ENCODE results near the gene SELE. TPM values are rescaled to one million over a fixed set of nuclear protein-coding genes. Genes with fewer than 3 reads are reported as not detected.

Gene SELE
- total RNA-seq, 1 donor from 2014 or later = not detected

DNA sequence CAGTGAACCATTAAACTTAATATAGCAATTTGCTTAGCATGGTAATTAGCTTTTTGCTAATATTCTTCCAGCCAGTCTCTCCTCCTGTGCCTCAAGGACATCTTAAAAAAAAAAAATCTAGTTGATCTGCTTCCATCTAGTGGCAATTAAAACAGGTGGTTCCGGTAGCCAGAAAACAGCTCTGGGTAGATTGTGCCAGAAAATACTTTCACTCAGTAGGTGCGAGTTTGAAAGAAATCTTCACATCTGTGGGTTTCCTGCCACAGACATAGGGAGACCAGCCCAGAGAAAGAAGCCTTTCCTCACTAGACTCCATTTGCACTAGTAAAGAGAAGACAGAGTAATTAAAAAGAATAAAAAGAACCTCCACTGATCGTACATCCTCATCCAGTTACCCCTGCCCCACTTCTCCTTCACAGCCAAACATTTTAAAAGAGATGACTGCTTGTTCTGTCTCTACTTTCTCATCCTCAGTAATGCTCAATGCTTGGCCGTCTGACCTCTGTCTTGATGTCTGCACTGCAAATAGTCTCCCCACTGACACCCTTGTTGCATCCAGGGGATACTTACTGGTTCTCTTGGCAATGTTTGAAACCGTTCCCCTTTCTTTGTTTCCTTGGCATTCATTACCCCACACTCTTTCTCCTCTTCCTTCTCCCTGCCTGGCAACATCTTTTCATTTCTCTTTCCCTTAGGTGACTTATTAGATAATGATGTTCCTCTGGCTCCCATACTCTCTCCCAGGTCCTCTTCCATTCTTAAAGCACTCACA lies 39.4 kb downstream of the SELE start:
- H3K4me1 ChIP-seq = no peaks in the 10 kb centered on the region

DNA sequence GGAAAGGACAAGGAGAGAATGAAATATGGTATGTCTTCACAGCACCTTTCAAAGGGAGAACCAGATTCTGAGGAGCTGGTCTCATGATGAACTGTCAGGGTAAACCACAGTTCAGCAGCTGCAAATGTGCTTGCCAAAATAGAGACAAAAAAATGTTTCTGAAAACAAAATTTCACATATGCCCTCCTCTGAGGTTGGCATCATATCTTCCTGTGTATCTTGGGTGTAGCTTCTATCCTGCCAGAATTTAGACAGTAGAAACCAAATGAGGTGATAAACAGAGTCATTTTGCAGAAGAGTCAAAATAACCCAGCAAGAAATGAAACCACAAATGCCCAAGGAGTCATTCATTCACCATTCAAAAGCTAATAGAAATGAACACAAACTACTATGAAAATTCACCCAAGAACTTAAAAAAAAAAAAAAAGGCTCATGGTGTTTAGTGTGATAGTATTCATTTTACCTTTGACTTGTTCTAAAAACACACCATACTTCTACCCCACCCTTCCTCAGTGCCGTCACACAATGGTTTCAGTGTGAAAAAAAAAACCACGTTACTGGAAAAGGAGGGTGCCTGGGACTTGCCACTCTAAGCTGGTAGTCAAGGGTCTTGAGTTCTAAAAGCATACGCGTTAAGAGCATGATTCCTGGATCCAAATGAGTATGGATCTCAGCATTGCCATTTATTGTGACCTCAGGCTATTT lies 41.0 kb downstream of the SELE start:
- no peak overlapping the region for H3K4me3 ChIP-seq
- Mint-ChIP-seq H3K4me1 (no peaks in the 10 kb centered on the region), H3K4me3 (no peak overlapping the region), H3K27ac (no peak overlapping the region), H3K9me3 (no peaks in the 10 kb centered on the region), H3K36me3 (no peaks in the 10 kb centered on the region), H3K27me3 (ENCODE audit: insufficient read depth, low read depth) (peaks cover 2% of the 10 kb centered on the region)
- H3K36me3 ChIP-seq = no peaks in the 10 kb centered on the region
- H3K27me3 ChIP-seq = no peaks in the 10 kb centered on the region
- H4K20me1 ChIP-seq (ENCODE audit: low read depth) = no peaks in the 10 kb centered on the region
- H3K4me1 ChIP-seq = no peaks in the 10 kb centered on the region
- H3K79me2 ChIP-seq (ENCODE audit: low read depth) = no peaks in the 10 kb centered on the region
- no peaks in the 10 kb centered on the region for H3K9me3 ChIP-seq (ENCODE audit: low read depth)
- no peak for DNase-seq (ENCODE audit: low spot score)
- no peaks in the 10 kb centered on the region for H3F3A ChIP-seq (ENCODE audit: low read depth)
- H3K9ac ChIP-seq = no peak overlapping the region
- H3K27ac ChIP-seq = no peak overlapping the region
- no peak for TF ChIP-seq EZH2 (IDR thresholded peaks at IDR 0.05)
- TF ChIP-seq, protein P1, sequence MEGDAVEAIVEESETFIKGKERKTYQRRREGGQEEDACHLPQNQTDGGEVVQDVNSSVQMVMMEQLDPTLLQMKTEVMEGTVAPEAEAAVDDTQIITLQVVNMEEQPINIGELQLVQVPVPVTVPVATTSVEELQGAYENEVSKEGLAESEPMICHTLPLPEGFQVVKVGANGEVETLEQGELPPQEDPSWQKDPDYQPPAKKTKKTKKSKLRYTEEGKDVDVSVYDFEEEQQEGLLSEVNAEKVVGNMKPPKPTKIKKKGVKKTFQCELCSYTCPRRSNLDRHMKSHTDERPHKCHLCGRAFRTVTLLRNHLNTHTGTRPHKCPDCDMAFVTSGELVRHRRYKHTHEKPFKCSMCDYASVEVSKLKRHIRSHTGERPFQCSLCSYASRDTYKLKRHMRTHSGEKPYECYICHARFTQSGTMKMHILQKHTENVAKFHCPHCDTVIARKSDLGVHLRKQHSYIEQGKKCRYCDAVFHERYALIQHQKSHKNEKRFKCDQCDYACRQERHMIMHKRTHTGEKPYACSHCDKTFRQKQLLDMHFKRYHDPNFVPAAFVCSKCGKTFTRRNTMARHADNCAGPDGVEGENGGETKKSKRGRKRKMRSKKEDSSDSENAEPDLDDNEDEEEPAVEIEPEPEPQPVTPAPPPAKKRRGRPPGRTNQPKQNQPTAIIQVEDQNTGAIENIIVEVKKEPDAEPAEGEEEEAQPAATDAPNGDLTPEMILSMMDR (IDR thresholded peaks at IDR 0.05) = no peak
- no peak for TF ChIP-seq EZH2phosphoT487 (IDR thresholded peaks at IDR 0.05)
- no peak overlapping the region for H2AFZ ChIP-seq (replicated peaks)
- H3K4me2 ChIP-seq = no peak overlapping the region

More for the DNA sequence above, 39.4 kb downstream of the SELE start:
- Histone ChIP-seq H3K27ac (no peak overlapping the region), H3K9ac (no peak overlapping the region), H4K20me1 (ENCODE audit: low read depth) (no peaks in the 10 kb centered on the region), H2AFZ (replicated peaks) (no peak overlapping the region), H3K36me3 (no peaks in the 10 kb centered on the region), H3K4me2 (no peak overlapping the region), H3F3A (ENCODE audit: low read depth) (no peaks in the 10 kb centered on the region), H3K27me3 (no peaks in the 10 kb centered on the region), H3K79me2 (ENCODE audit: low read depth) (no peaks in the 10 kb centered on the region), H3K4me3 (no peak overlapping the region), H3K9me3 (ENCODE audit: low read depth) (no peaks in the 10 kb centered on the region)
- DNase-seq (ENCODE audit: low spot score) = no peak
- Mint-ChIP-seq H3K27ac (no peak overlapping the region), H3K36me3 (no peaks in the 10 kb centered on the region), H3K9me3 (no peaks in the 10 kb centered on the region), H3K4me3 (no peak overlapping the region), H3K4me1 (no peaks in the 10 kb centered on the region), H3K27me3 (ENCODE audit: insufficient read depth, low read depth) (peaks cover 2% of the 10 kb centered on the region)
- TF ChIP-seq EZH2phosphoT487 (IDR thresholded peaks at IDR 0.05) (no peak), EZH2 (IDR thresholded peaks at IDR 0.05) (no peak)
- TF ChIP-seq, protein P1 (IDR thresholded peaks at IDR 0.05) = peak; percentile 5

DNA sequence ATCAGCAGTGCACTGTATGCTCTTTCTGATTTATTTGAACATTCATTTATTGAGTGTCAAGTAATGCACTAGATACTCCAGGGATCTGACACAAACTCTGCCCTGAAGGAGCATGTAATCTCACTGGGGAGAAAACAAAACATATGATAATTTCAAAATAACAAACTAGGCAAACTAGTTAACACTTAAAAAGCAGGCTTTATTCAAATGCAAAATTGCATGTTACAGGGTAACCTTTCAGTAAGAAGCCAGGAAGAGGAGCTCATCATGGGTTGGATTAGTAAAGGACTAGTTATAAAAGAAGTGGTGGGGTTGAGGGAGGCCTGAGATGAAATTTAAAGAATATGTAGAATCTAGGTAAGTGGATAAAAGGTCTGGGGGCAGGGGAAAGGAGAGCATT lies 43.4 kb downstream of the SELE start:
- no peak overlapping the region for H2AFZ ChIP-seq (replicated peaks)
- no peak overlapping the region for H3K4me3 ChIP-seq
- H3K27me3 ChIP-seq = no peaks in the 10 kb centered on the region
- H3K27ac Mint-ChIP-seq = no peak overlapping the region
- H3K36me3 Mint-ChIP-seq = no peaks in the 10 kb centered on the region
- no peaks in the 10 kb centered on the region for H3K36me3 ChIP-seq
- no peaks in the 10 kb centered on the region for H3K9me3 ChIP-seq (ENCODE audit: low read depth)
- H4K20me1 ChIP-seq (ENCODE audit: low read depth) = no peaks in the 10 kb centered on the region
- no peak overlapping the region for H3K9ac ChIP-seq
- peaks cover 2% of the 10 kb centered on the region for H3K27me3 Mint-ChIP-seq (ENCODE audit: insufficient read depth, low read depth)
- H3K4me1 ChIP-seq = no peaks in the 10 kb centered on the region
- no peak overlapping the region for H3K27ac ChIP-seq
- H3K4me3 Mint-ChIP-seq = no peak overlapping the region
- H3K9me3 Mint-ChIP-seq = no peaks in the 10 kb centered on the region
- no peaks in the 10 kb centered on the region for H3F3A ChIP-seq (ENCODE audit: low read depth)
- H3K4me2 ChIP-seq = no peak overlapping the region
- TF ChIP-seq EZH2 (IDR thresholded peaks at IDR 0.05) (no peak), EZH2phosphoT487 (IDR thresholded peaks at IDR 0.05) (no peak)
- TF ChIP-seq, protein P1 (IDR thresholded peaks at IDR 0.05) = no peak
- H3K79me2 ChIP-seq (ENCODE audit: low read depth) = no peaks in the 10 kb centered on the region
- no peak for DNase-seq (ENCODE audit: low spot score)
- no peaks in the 10 kb centered on the region for H3K4me1 Mint-ChIP-seq
